GM12878 (cell line): ENCODE data around the gene DMRT2. TPM values are rescaled to one million over a fixed set of nuclear protein-coding genes. Genes with fewer than 3 reads are reported as not detected.

ENCODE experiments used
- ATAC-seq: fragments of 200-7000 bp; cut with Tn5 transposase; 3 replicates; pipeline ENCODE4 v1.9.1; 2020; ENCODE audit warnings: mild to moderate bottlenecking, moderate library complexity
- BruUV-seq: library from RNA; stranded (reverse); fragments of 400-500 nt; replicated peaks from 2 replicates; lab custom pipeline; 2021; lab: Mats Ljungman, UMichigan
- CTCF ChIA-PET: fragments of 300-600 bp; sonication (Branson Sonifier 250); formaldehyde crosslinking; extraction: SDS; loops from one replicate; lab custom pipeline; 2021; ENCODE audit warnings: inconsistent platforms; lab: Yijun Ruan, JAX
- POLR2A ChIA-PET: fragments of 350-600 bp; formaldehyde crosslinking; extraction: SDS; loops from one replicate; lab custom pipeline; 2021; ENCODE audit warnings: inconsistent platforms; lab: Charles Lee
- RAD21 ChIA-PET: fragments of 300-600 bp; sonication (Branson Sonifier 250); formaldehyde crosslinking; loops from one replicate; lab custom pipeline; 2023; ENCODE audit warnings: antibody characterized with exemption; ENCODE audit not compliant: unreplicated experiment; lab: Charles Lee
- SMC1A ChIA-PET: fragments of 300-600 bp; sonication (Branson Sonifier 250); formaldehyde crosslinking; loops from one replicate; lab custom pipeline; 2023; ENCODE audit not compliant: unreplicated experiment, uncharacterized antibody; lab: Charles Lee
- DNase-seq: peaks from one replicate; pipeline ENCODE4 v3.0.0-alpha.2; 2011; ENCODE audit warnings: low read depth, low spot score
- FAIRE-seq: peaks from 3 replicates; lab custom pipeline; 2011; peaks lifted over from hg19 to GRCh38; lab: Jason Lieb, UNC
- H2AFZ ChIP-seq: 2 replicates; pipeline ENCODE4 v1.6.0; 2011; ENCODE audit warnings: low read depth, low read length, control low read depth; ENCODE audit not compliant: control insufficient read depth
- H3K27ac ChIP-seq: 2 replicates; pipeline ENCODE4 v1.5.1; 2011; ENCODE audit warnings: control low read depth; ENCODE audit not compliant: control insufficient read depth, insufficient read depth
- H3K27me3 ChIP-seq, 2 experiments: replicated peaks in 1 of 2; 2 replicates each; pipeline versions ENCODE4 v1.6.0 to v1.6.1; 2011; ENCODE audit warnings: low read length in 1 of 2; ENCODE audit not compliant: control insufficient read depth in 2 of 2, insufficient read depth in 2 of 2
- H3K36me3 ChIP-seq, 2 experiments: 2 replicates each; pipeline ENCODE4 v1.5.1; 2011; ENCODE audit warnings: low read length in 1 of 2; ENCODE audit not compliant: control insufficient read depth in 2 of 2, insufficient read depth in 2 of 2
- H3K4me1 ChIP-seq: 2 replicates; pipeline ENCODE4 v1.6.1; 2011; ENCODE audit warnings: mild to moderate bottlenecking, low read length, moderate library complexity, mixed read lengths; ENCODE audit not compliant: control insufficient read depth, insufficient read depth
- H3K4me2 ChIP-seq: 2 replicates; pipeline ENCODE4 v1.6.0; 2011; ENCODE audit warnings: control low read depth; ENCODE audit not compliant: control insufficient read depth, insufficient read depth
- H3K4me3 ChIP-seq: fragments of 200-600 bp; sonication (generic); 2 replicates; pipeline ENCODE4 v1.5.1; 2016
- H3K79me2 ChIP-seq: 2 replicates; pipeline ENCODE4 v1.6.0; 2011; ENCODE audit warnings: low read length; ENCODE audit not compliant: control insufficient read depth, insufficient read depth
- H3K9ac ChIP-seq: 2 replicates; pipeline ENCODE4 v1.8.0; 2011; ENCODE audit warnings: low read length, control low read depth, mixed read lengths; ENCODE audit not compliant: control insufficient read depth, insufficient read depth
- H3K9me3 ChIP-seq: replicated peaks from 3 replicates; pipeline ENCODE4 v1.5.1; 2011; ENCODE audit warnings: mild to moderate bottlenecking, low read length; ENCODE audit not compliant: control insufficient read depth, insufficient read depth
- H4K20me1 ChIP-seq: 2 replicates; pipeline ENCODE4 v1.6.0; 2011; ENCODE audit not compliant: control insufficient read depth, insufficient read depth
- ATF7 ChIP-seq: fragments of 450-650 bp; IDR thresholded peaks from 2 replicates; pipeline ENCODE4 v1.6.1; 2016; ENCODE audit warnings: low read depth, mild to moderate bottlenecking
- FOXK2 ChIP-seq: fragments of 450-650 bp; IDR thresholded peaks from 2 replicates; pipeline ENCODE4 v1.6.1; 2017; ENCODE audit warnings: mild to moderate bottlenecking, moderate library complexity
- HSF1 ChIP-seq: fragments of 150-350 bp; IDR thresholded peaks from 2 replicates; pipeline ENCODE4 v1.6.1; 2014; ENCODE audit warnings: mild to moderate bottlenecking, low read depth, low read length
- PML ChIP-seq: IDR thresholded peaks from 2 replicates; pipeline ENCODE4 v1.6.1; 2012; ENCODE audit warnings: low read length, inconsistent platforms
- RELA ChIP-seq: fragments of 450-650 bp; IDR thresholded peaks from 2 replicates; pipeline ENCODE4 v1.8.0; 2014; ENCODE audit warnings: borderline replicate concordance; ENCODE audit not compliant: partially characterized antibody
- WGBS: methylation state at CpG from one replicate; pipeline ENCODE4 v1.1.6; 2016; ENCODE audit warnings: low lambda C conversion rate; ENCODE audit not compliant: insufficient replicate concordance, insufficient coverage; ENCODE audit errors: missing lambda C conversion rate; 5-methylcytosine and 5-hydroxymethylcytosine counted together
- in situ Hi-C: fragments of 300-500 bp; cut with MboI; formaldehyde crosslinking; loops from 9 replicates; pipeline ENCODE4 v1.14.3; 2018; ENCODE audit warnings: mixed read lengths
- intact Hi-C: fragments of 100-400 bp; cut with micrococcal nuclease; formaldehyde crosslinking; loops from one replicate; pipeline ENCODE4 v1.14.2; 2022; ENCODE audit not compliant: unreplicated experiment
- polyA plus RNA-seq, 11 experiments: library from polyadenylated mRNA; depleted of rRNA in 4 of 11; unstranded in 6 of 11; stranded (reverse) in 5 of 11; fragments of >200 nt; fragmentation: Nextera tagmentation in 4 of 11; fragmentation: Illumina TruSeq in 1 of 11; extraction: Ambion mirVana in 4 of 11; extraction: Trizol in 1 of 11; gene quantifications; 1 replicate in 1 of 11; 2 replicates in 10 of 11; pipeline versions ENCODE4 v1.2.1 to v1.2.3, GENCODE V29; 2011 to 2016; ENCODE audit warnings: inconsistent platforms in 2 of 11, missing spikeins in 2 of 11, low read depth in 1 of 11
- total RNA-seq, 4 experiments: library from RNA; depleted of rRNA in 3 of 4; stranded (reverse); fragments of >200 nt in 3 of 4; fragmentation: Illumina TruSeq in 1 of 4; extraction: Trizol in 1 of 4; gene quantifications; 2 replicates each; pipeline versions ENCODE4 v1.2.1 to v1.2.3, GENCODE V29; 2013 to 2021
- TF ChIP-seq, protein P1 (sequence below): IDR thresholded peaks from 2 replicates; pipeline ENCODE4 v1.6.1; 2012; ENCODE audit warnings: low read depth, low read length, improper control_type of control experiment

Gene DMRT2
- total and polyA plus RNA-seq, 10 of the 15 experiments (the other 5 are each of a cell fraction or from before 2014, with no cell fraction given) = 0.08 to 50.2 (median 0.69) TPM

GRCh38 chr9:1009101-1009707 lies 41.0 kb upstream of the DMRT2 start (continued):
- no peak for TF ChIP-seq FOXK2
- peak; percentile 56 for TF ChIP-seq RELA
- TF ChIP-seq HSF1 = no peak
- TF ChIP-seq, protein P1, sequence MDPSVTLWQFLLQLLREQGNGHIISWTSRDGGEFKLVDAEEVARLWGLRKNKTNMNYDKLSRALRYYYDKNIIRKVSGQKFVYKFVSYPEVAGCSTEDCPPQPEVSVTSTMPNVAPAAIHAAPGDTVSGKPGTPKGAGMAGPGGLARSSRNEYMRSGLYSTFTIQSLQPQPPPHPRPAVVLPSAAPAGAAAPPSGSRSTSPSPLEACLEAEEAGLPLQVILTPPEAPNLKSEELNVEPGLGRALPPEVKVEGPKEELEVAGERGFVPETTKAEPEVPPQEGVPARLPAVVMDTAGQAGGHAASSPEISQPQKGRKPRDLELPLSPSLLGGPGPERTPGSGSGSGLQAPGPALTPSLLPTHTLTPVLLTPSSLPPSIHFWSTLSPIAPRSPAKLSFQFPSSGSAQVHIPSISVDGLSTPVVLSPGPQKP = no peak

- H3K79me2 ChIP-seq = no peaks in the 10 kb centered on the region
- H3K36me3 ChIP-seq = no peaks in the 10 kb centered on the region
- no peaks in the 10 kb centered on the region for H3K9me3 ChIP-seq
- ATAC-seq (no peak), FAIRE-seq (no peak), DNase-seq (no peak)
- H4K20me1 ChIP-seq = peaks cover 3% of the 10 kb centered on the region; the same call in 1 of the 2 replicates
- H3K27me3 ChIP-seq = no peaks in the 10 kb centered on the region
- no peak overlapping the region for H3K4me2 ChIP-seq
- H3K9ac ChIP-seq = no peak overlapping the region
- intact Hi-C loops (no loop called here), in situ Hi-C loops (loop anchor here (10.0 kb wide), 1 partner anchor 592 kb away; no protein-coding TSS in a partner anchor)
- TF ChIP-seq ATF7 (peak; percentile 67; the same call in 1 of the 2 replicates), PML (no peak)
- no peak overlapping the region for H2AFZ ChIP-seq
- no TSS peak for BruUV-seq
- ChIA-PET SMC1A (interaction anchor here (0.9 to 1.1 kb wide), 2 partner anchors 9 to 375 kb away, joined by 3 read pairs; no protein-coding TSS in a partner anchor), CTCF (interaction anchor here (1.1 to 1.2 kb wide), 2 partner anchors 591 to 723 kb away, joined by 3 read pairs; no protein-coding TSS in a partner anchor), POLR2A (interaction anchor here (0.6 kb wide), 1 partner anchor 90 kb away, joined by 3 read pairs; no protein-coding TSS in a partner anchor), RAD21 (no interaction called here)
- no peak overlapping the region for H3K27ac ChIP-seq
- no peak overlapping the region for H3K4me3 ChIP-seq
- 61% methylated on average over 5 of the region's 5 CpGs for WGBS
- peaks cover 4% of the 10 kb centered on the region for H3K4me1 ChIP-seq
Observed at GRCh38 chr9:1013021-1013420, 37.1 kb upstream of the DMRT2 start.
